Neural progenitor cell (in vitro differentiated cells): ENCODE data around the gene SLC25A4. TPM values are rescaled to one million over a fixed set of nuclear protein-coding genes. Genes with fewer than 3 reads are reported as not detected.

Experiments used
- DNase-seq: peaks from one replicate; pipeline ENCODE4 v3.0.0-alpha.2; 2016; ENCODE audit warnings: low spot score
- H2AFZ ChIP-seq: fragments of 200-600 bp; sonication (generic); replicated peaks from 2 replicates; pipeline ENCODE4 v1.6.1; 2016; ENCODE audit warnings: antibody characterized with exemption
- H3F3A ChIP-seq: fragments of 200-600 bp; sonication (generic); 2 replicates; pipeline ENCODE4 v1.6.1; 2016; ENCODE audit warnings: antibody characterized with exemption, low read depth
- H3K27ac ChIP-seq: fragments of 200-600 bp; sonication (generic); 2 replicates; pipeline ENCODE4 v1.5.1; 2016; ENCODE audit warnings: mild to moderate bottlenecking
- H3K27me3 ChIP-seq: fragments of 200-600 bp; sonication (generic); 2 replicates; pipeline ENCODE4 v1.6.1; 2016; ENCODE audit warnings: mild to moderate bottlenecking, moderate library complexity
- H3K36me3 ChIP-seq: fragments of 200-600 bp; sonication (generic); 2 replicates; pipeline ENCODE4 v1.5.1; 2016
- H3K4me1 ChIP-seq: fragments of 200-600 bp; sonication (generic); 2 replicates; pipeline ENCODE4 v1.6.1; 2016; ENCODE audit warnings: mixed run types
- H3K4me2 ChIP-seq: fragments of 200-600 bp; sonication (generic); 2 replicates; pipeline ENCODE4 v1.6.1; 2016
- H3K4me3 ChIP-seq: fragments of 200-600 bp; sonication (generic); 2 replicates; pipeline ENCODE4 v1.5.1; 2016
- H3K79me2 ChIP-seq: fragments of 200-600 bp; sonication (generic); 2 replicates; pipeline ENCODE4 v1.6.1; 2016; ENCODE audit warnings: low read depth
- H3K9ac ChIP-seq: fragments of 200-600 bp; sonication (generic); 2 replicates; pipeline ENCODE4 v1.6.1; 2016
- H3K9me3 ChIP-seq: fragments of 200-600 bp; sonication (generic); 2 replicates; pipeline ENCODE4 v1.5.1; 2016; ENCODE audit warnings: low read depth
- H4K20me1 ChIP-seq: fragments of 200-600 bp; sonication (generic); 2 replicates; pipeline ENCODE4 v1.6.1; 2016; ENCODE audit warnings: low read depth
- H3K27ac Mint-ChIP-seq: 3 replicates; pipeline ENCODE4 v1.8.0; 2021; ENCODE audit warnings: mixed read lengths
- H3K27me3 Mint-ChIP-seq: 2 replicates; pipeline ENCODE4 v1.8.0; 2022; ENCODE audit warnings: low read depth, mild to moderate bottlenecking, inconsistent platforms, moderate library complexity, mixed read lengths; ENCODE audit not compliant: insufficient read depth
- H3K36me3 Mint-ChIP-seq: 3 replicates; pipeline ENCODE4 v1.8.0; 2021; ENCODE audit warnings: mixed read lengths
- H3K4me1 Mint-ChIP-seq: 3 replicates; pipeline ENCODE4 v1.8.0; 2021; ENCODE audit warnings: mixed read lengths
- H3K4me3 Mint-ChIP-seq: 3 replicates; pipeline ENCODE4 v1.8.0; 2021; ENCODE audit warnings: mild to moderate bottlenecking, moderate library complexity, mixed read lengths
- H3K9me3 Mint-ChIP-seq: 3 replicates; pipeline ENCODE4 v1.8.0; 2020; ENCODE audit warnings: mixed read lengths
- EZH2 ChIP-seq: fragments of 200-600 bp; sonication (generic); IDR thresholded peaks from 2 replicates; pipeline ENCODE4 v1.6.1; 2017; ENCODE audit warnings: antibody characterized with exemption, mild to moderate bottlenecking, moderate library complexity
- EZH2phosphoT487 ChIP-seq: fragments of 200-600 bp; sonication (generic); IDR thresholded peaks from 2 replicates; pipeline ENCODE4 v1.6.1; 2017; ENCODE audit warnings: antibody characterized with exemption
- total RNA-seq: library from RNA; depleted of rRNA; stranded (reverse); fragments of >200 nt; gene quantifications from 2 replicates; pipeline ENCODE4 v1.2.3, GENCODE V29; 2015; ENCODE audit warnings: low replicate concordance
- TF ChIP-seq, protein P1 (sequence below): fragments of 200-600 bp; sonication (generic); IDR thresholded peaks from 2 replicates; pipeline ENCODE4 v1.5.1; 2017; ENCODE audit warnings: antibody characterized with exemption, mild to moderate bottlenecking

Gene SLC25A4
- total RNA-seq, 1 donor from 2014 or later: 14.7 TPM

DNA sequence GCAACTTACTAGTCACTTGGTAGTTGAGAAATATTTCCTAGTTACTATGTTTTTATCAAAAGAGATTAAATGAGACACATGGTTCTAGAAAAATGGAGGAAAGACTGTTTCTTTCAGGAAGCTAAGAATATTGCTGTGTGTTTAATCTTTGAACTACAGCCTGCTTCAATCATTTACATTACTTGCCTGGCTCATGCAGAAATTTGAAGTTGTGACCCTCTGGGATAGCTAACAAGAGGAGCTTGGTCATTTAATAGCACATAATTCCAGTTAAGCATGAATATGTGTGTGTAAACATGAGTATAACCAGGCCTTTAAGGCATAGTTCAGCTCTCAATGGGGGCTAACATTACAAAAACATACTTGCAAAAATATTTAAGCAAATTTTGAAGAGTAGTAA lies 44.6 kb upstream of the SLC25A4 start:
- no peak overlapping the region for H3K27ac ChIP-seq
- no peak for DNase-seq
- H3K9me3 ChIP-seq: no peaks in the 10 kb centered on the region
- Mint-ChIP-seq H3K27ac (no peak overlapping the region), H3K9me3 (no peaks in the 10 kb centered on the region), H3K4me1 (no peaks in the 10 kb centered on the region), H3K27me3 (no peaks in the 10 kb centered on the region), H3K4me3 (no peak overlapping the region), H3K36me3 (no peaks in the 10 kb centered on the region)
- no peaks in the 10 kb centered on the region for H3K4me1 ChIP-seq
- H3K79me2 ChIP-seq: no peaks in the 10 kb centered on the region
- no peaks in the 10 kb centered on the region for H4K20me1 ChIP-seq
- no peak overlapping the region for H2AFZ ChIP-seq
- H3K9ac ChIP-seq: no peak overlapping the region
- TF ChIP-seq, protein P1, sequence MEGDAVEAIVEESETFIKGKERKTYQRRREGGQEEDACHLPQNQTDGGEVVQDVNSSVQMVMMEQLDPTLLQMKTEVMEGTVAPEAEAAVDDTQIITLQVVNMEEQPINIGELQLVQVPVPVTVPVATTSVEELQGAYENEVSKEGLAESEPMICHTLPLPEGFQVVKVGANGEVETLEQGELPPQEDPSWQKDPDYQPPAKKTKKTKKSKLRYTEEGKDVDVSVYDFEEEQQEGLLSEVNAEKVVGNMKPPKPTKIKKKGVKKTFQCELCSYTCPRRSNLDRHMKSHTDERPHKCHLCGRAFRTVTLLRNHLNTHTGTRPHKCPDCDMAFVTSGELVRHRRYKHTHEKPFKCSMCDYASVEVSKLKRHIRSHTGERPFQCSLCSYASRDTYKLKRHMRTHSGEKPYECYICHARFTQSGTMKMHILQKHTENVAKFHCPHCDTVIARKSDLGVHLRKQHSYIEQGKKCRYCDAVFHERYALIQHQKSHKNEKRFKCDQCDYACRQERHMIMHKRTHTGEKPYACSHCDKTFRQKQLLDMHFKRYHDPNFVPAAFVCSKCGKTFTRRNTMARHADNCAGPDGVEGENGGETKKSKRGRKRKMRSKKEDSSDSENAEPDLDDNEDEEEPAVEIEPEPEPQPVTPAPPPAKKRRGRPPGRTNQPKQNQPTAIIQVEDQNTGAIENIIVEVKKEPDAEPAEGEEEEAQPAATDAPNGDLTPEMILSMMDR: no peak
- no peak for TF ChIP-seq EZH2
- TF ChIP-seq EZH2phosphoT487: no peak
- H3F3A ChIP-seq: no peaks in the 10 kb centered on the region
- no peaks in the 10 kb centered on the region for H3K36me3 ChIP-seq
- no peak overlapping the region for H3K4me3 ChIP-seq
- no peak overlapping the region for H3K4me2 ChIP-seq
- H3K27me3 ChIP-seq: no peaks in the 10 kb centered on the region

- Histone ChIP-seq H3K79me2 (no peaks in the 10 kb centered on the region), H4K20me1 (no peaks in the 10 kb centered on the region), H3F3A (no peaks in the 10 kb centered on the region), H3K9ac (peak overlapping the region; percentile 42), H3K4me3 (no peak overlapping the region), H3K27me3 (no peaks in the 10 kb centered on the region), H3K4me1 (no peaks in the 10 kb centered on the region), H3K4me2 (no peak overlapping the region), H2AFZ (peak overlapping the region; percentile 85), H3K27ac (no peak overlapping the region), H3K9me3 (no peaks in the 10 kb centered on the region), H3K36me3 (no peaks in the 10 kb centered on the region)
- Mint-ChIP-seq H3K36me3 (no peaks in the 10 kb centered on the region), H3K4me1 (no peaks in the 10 kb centered on the region), H3K27me3 (peaks cover 2% of the 10 kb centered on the region), H3K9me3 (no peaks in the 10 kb centered on the region), H3K27ac (no peak overlapping the region), H3K4me3 (no peak overlapping the region)
- DNase-seq: no peak
- TF ChIP-seq EZH2phosphoT487 (no peak), EZH2 (no peak)
- TF ChIP-seq, protein P1: no peak
Observed at GRCh38 chr4:185099024-185099682, 43.9 kb upstream of the SLC25A4 start.

DNA sequence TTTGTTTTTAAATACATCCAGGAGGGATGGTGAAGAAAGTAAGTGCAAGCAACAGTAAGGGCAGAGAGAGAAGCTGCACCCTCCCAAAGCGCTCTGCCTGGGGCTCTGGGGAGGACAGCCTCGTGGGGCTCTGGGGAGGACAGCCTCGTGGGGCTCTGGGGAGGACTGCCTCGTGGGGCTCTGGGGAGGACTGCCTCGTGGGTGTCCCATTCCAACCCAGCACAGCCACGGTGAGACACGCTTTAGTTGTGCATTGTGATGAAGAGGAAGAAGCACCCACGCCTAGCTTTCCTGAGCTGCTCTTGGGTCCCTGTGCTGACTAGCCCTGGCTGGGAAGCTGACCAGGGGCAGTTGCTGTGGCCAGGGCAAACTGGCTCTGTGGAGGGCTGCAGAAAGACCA lies 43.1 kb upstream of the SLC25A4 start:
- DNase-seq: no peak
- peaks cover 2% of the 10 kb centered on the region for H3K27me3 Mint-ChIP-seq
- Histone ChIP-seq H3K9ac (no peak overlapping the region), H3K79me2 (no peaks in the 10 kb centered on the region), H3K27me3 (no peaks in the 10 kb centered on the region), H3K4me3 (no peak overlapping the region), H3K4me1 (no peaks in the 10 kb centered on the region), H3K9me3 (no peaks in the 10 kb centered on the region), H3K27ac (no peak overlapping the region), H3K4me2 (no peak overlapping the region), H3K36me3 (no peaks in the 10 kb centered on the region), H4K20me1 (no peaks in the 10 kb centered on the region), H2AFZ (no peak overlapping the region), H3F3A (no peaks in the 10 kb centered on the region)
- H3K36me3 Mint-ChIP-seq: no peaks in the 10 kb centered on the region
- H3K27ac Mint-ChIP-seq: no peak overlapping the region
- no peaks in the 10 kb centered on the region for H3K4me1 Mint-ChIP-seq
- H3K9me3 Mint-ChIP-seq: no peaks in the 10 kb centered on the region
- no peak overlapping the region for H3K4me3 Mint-ChIP-seq
- no peak for TF ChIP-seq EZH2phosphoT487
- TF ChIP-seq, protein P1: no peak
- TF ChIP-seq EZH2: no peak
